Measurements from ENCODE around the gene SALL3. TPM values are rescaled to one million over a fixed set of nuclear protein-coding genes. Genes with fewer than 3 reads are reported as not detected.

Gene SALL3
- polyA plus RNA-seq (2012; ENCODE audit: insufficient read depth, insufficient read length, low read depth): not detected

GRCh38 chr18:78979730-78980278 lies at the start of gene SALL3:
SALL3 (plus strand) TSS chr18:78979818; CDS start chr18:78980275, 457 bp downstream.
- no peak for TF ChIP-seq CTCF (IDR thresholded peaks at IDR 0.05; ENCODE audit: low read depth, low read length)
- Histone ChIP-seq H3K36me3 (no peaks in the 10 kb centered on the region), H3K27me3 (peaks cover 62% of the 10 kb centered on the region), H3K9me3 (no peaks in the 10 kb centered on the region), H3K4me3 (ENCODE audit: low read depth, low read length) (no peak within 1 kb of the TSS), H3K4me1 (no peaks in the 10 kb centered on the region)
- no peak for DNase-seq

GRCh38 chr18:78932281-78932680 lies 47.3 kb upstream of the SALL3 start:
- TF ChIP-seq CTCF (IDR thresholded peaks at IDR 0.05; ENCODE audit: low read depth, low read length): no peak
- Histone ChIP-seq H3K27me3 (peaks cover 32% of the 10 kb centered on the region), H3K36me3 (no peaks in the 10 kb centered on the region), H3K9me3 (no peaks in the 10 kb centered on the region), H3K4me3 (ENCODE audit: low read depth, low read length) (no peak overlapping the region), H3K4me1 (no peaks in the 10 kb centered on the region)
- DNase-seq: no peak

- TF ChIP-seq CTCF (IDR thresholded peaks at IDR 0.05; ENCODE audit: low read depth, low read length): no peak
- H3K27me3 ChIP-seq: peaks cover 32% of the 10 kb centered on the region
- H3K4me3 ChIP-seq (ENCODE audit: low read depth, low read length): no peak overlapping the region
- no peaks in the 10 kb centered on the region for H3K4me1 ChIP-seq
- no peak for DNase-seq
- H3K9me3 ChIP-seq: no peaks in the 10 kb centered on the region
- H3K36me3 ChIP-seq: no peaks in the 10 kb centered on the region
Observed at GRCh38 chr18:78934003-78934402, 45.6 kb upstream of the SALL3 start.

- no peak for TF ChIP-seq CTCF (IDR thresholded peaks at IDR 0.05; ENCODE audit: low read depth, low read length)
- peaks cover 32% of the 10 kb centered on the region for H3K27me3 ChIP-seq
Observed at GRCh38 chr18:78934551-78935225, 44.9 kb upstream of the SALL3 start.

GRCh38 chr18:78935406-78935805 lies 44.2 kb upstream of the SALL3 start:
- Histone ChIP-seq H3K4me3 (ENCODE audit: low read depth, low read length) (no peak overlapping the region), H3K27me3 (peaks cover 26% of the 10 kb centered on the region), H3K4me1 (no peaks in the 10 kb centered on the region), H3K9me3 (no peaks in the 10 kb centered on the region), H3K36me3 (no peaks in the 10 kb centered on the region)
- TF ChIP-seq CTCF (IDR thresholded peaks at IDR 0.05; ENCODE audit: low read depth, low read length): no peak
- DNase-seq: no peak

More at GRCh38 chr18:78934551-78935225, 44.9 kb upstream of the SALL3 start:
- Histone ChIP-seq H3K4me1 (no peaks in the 10 kb centered on the region), H3K4me3 (ENCODE audit: low read depth, low read length) (no peak overlapping the region), H3K9me3 (no peaks in the 10 kb centered on the region), H3K36me3 (no peaks in the 10 kb centered on the region)
- DNase-seq: no peak

Data from BE2C (cell line).